ENCODE measurements around the gene DYNLT4.

DNA sequence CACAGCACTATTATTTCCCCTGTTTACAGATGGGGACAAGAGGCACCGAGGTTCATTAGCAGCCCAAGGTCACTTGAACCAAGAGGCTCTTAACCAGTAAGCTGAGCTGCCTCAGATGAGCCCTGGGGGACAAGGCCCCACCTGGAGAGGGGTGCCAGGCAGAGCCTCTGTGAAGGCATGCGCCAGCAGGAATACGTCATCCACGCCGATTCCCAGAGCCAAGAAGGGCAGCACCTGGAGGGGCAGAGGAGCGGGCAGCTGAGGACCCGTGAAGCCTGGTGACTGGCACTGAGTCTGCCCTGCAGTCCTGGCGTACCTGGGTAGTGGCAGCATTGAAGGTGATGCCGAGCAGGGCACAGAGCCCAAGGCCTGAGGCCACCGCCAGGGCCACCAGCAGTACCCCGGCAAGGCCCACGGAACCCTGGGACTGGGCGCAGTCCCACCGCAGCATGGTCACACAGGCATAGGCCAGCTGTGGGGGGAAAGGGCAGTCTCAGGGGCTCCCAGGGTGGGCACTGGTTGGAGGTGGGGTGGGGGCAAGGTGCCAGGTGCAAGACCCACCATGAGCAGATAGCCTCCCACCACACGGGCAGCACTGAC, 21.8 kb upstream of the DYNLT4 start:
- TF ChIP-seq CTCF (IDR thresholded peaks at IDR 0.05) (no peak), POLR2A (IDR thresholded peaks at IDR 0.05) (no peak), POLR2AphosphoS5 (IDR thresholded peaks at IDR 0.05) (no peak)
